GM12878 (cell line): Measurements from ENCODE around the gene MPZL1. TPM values are rescaled to one million over a fixed set of nuclear protein-coding genes. Genes with fewer than 3 reads are reported as not detected.

Source experiments
- ATAC-seq: fragments of 200-7000 bp; cut with Tn5 transposase; 3 replicates; pipeline ENCODE4 v1.9.1; 2020; ENCODE audit warnings: mild to moderate bottlenecking, moderate library complexity
- BruUV-seq: library from RNA; stranded (reverse); fragments of 400-500 nt; replicated peaks from 2 replicates; lab custom pipeline; 2021; lab: Mats Ljungman, UMichigan
- CTCF ChIA-PET: fragments of 300-600 bp; sonication (Branson Sonifier 250); formaldehyde crosslinking; extraction: SDS; loops from one replicate; lab custom pipeline; 2021; ENCODE audit warnings: inconsistent platforms; lab: Yijun Ruan, JAX
- POLR2A ChIA-PET: fragments of 350-600 bp; formaldehyde crosslinking; extraction: SDS; loops from one replicate; lab custom pipeline; 2021; ENCODE audit warnings: inconsistent platforms; lab: Charles Lee
- RAD21 ChIA-PET: fragments of 300-600 bp; sonication (Branson Sonifier 250); formaldehyde crosslinking; loops from one replicate; lab custom pipeline; 2023; ENCODE audit warnings: antibody characterized with exemption; ENCODE audit not compliant: unreplicated experiment; lab: Charles Lee
- SMC1A ChIA-PET: fragments of 300-600 bp; sonication (Branson Sonifier 250); formaldehyde crosslinking; loops from one replicate; lab custom pipeline; 2023; ENCODE audit not compliant: unreplicated experiment, uncharacterized antibody; lab: Charles Lee
- DNase-seq: peaks from one replicate; pipeline ENCODE4 v3.0.0-alpha.2; 2011; ENCODE audit warnings: low read depth, low spot score
- FAIRE-seq: peaks from 3 replicates; lab custom pipeline; 2011; peaks lifted over from hg19 to GRCh38; lab: Jason Lieb, UNC
- H2AFZ ChIP-seq: 2 replicates; pipeline ENCODE4 v1.6.0; 2011; ENCODE audit warnings: low read depth, low read length, control low read depth; ENCODE audit not compliant: control insufficient read depth
- H3K27ac ChIP-seq: 2 replicates; pipeline ENCODE4 v1.5.1; 2011; ENCODE audit warnings: control low read depth; ENCODE audit not compliant: control insufficient read depth, insufficient read depth
- H3K27me3 ChIP-seq, 2 experiments: replicated peaks in 1 of 2; 2 replicates each; pipeline versions ENCODE4 v1.6.0 to v1.6.1; 2011; ENCODE audit warnings: low read length in 1 of 2; ENCODE audit not compliant: control insufficient read depth in 2 of 2, insufficient read depth in 2 of 2
- H3K36me3 ChIP-seq, 2 experiments: 2 replicates each; pipeline ENCODE4 v1.5.1; 2011; ENCODE audit warnings: low read length in 1 of 2; ENCODE audit not compliant: control insufficient read depth in 2 of 2, insufficient read depth in 2 of 2
- H3K4me1 ChIP-seq: 2 replicates; pipeline ENCODE4 v1.6.1; 2011; ENCODE audit warnings: mild to moderate bottlenecking, low read length, moderate library complexity, mixed read lengths; ENCODE audit not compliant: control insufficient read depth, insufficient read depth
- H3K4me2 ChIP-seq: 2 replicates; pipeline ENCODE4 v1.6.0; 2011; ENCODE audit warnings: control low read depth; ENCODE audit not compliant: control insufficient read depth, insufficient read depth
- H3K4me3 ChIP-seq: fragments of 200-600 bp; sonication (generic); 2 replicates; pipeline ENCODE4 v1.5.1; 2016
- H3K79me2 ChIP-seq: 2 replicates; pipeline ENCODE4 v1.6.0; 2011; ENCODE audit warnings: low read length; ENCODE audit not compliant: control insufficient read depth, insufficient read depth
- H3K9ac ChIP-seq: 2 replicates; pipeline ENCODE4 v1.8.0; 2011; ENCODE audit warnings: low read length, control low read depth, mixed read lengths; ENCODE audit not compliant: control insufficient read depth, insufficient read depth
- H3K9me3 ChIP-seq: replicated peaks from 3 replicates; pipeline ENCODE4 v1.5.1; 2011; ENCODE audit warnings: mild to moderate bottlenecking, low read length; ENCODE audit not compliant: control insufficient read depth, insufficient read depth
- H4K20me1 ChIP-seq: 2 replicates; pipeline ENCODE4 v1.6.0; 2011; ENCODE audit not compliant: control insufficient read depth, insufficient read depth
- ATF7 ChIP-seq: fragments of 450-650 bp; IDR thresholded peaks from 2 replicates; pipeline ENCODE4 v1.6.1; 2016; ENCODE audit warnings: low read depth, mild to moderate bottlenecking
- BMI1 ChIP-seq: fragments of 450-650 bp; IDR thresholded peaks from 2 replicates; pipeline ENCODE4 v1.6.1; 2016; ENCODE audit warnings: mild to moderate bottlenecking, moderate library complexity, borderline replicate concordance
- JUNB ChIP-seq: IDR thresholded peaks from 2 replicates; pipeline ENCODE4 v1.6.1; 2016; ENCODE audit warnings: antibody characterized with exemption, mild to moderate bottlenecking
- KDM1A ChIP-seq: fragments of 200-600 bp; sonication (generic); IDR thresholded peaks from 2 replicates; pipeline ENCODE4 v1.6.1; 2016; ENCODE audit warnings: borderline replicate concordance
- KLF5 ChIP-seq: fragments of 450-650 bp; IDR thresholded peaks from 2 replicates; pipeline ENCODE4 v1.6.1; 2014; ENCODE audit warnings: mild to moderate bottlenecking; ENCODE audit not compliant: partially characterized antibody
- NFIC ChIP-seq: IDR thresholded peaks from 2 replicates; pipeline ENCODE4 v1.6.1; 2012; ENCODE audit warnings: low read depth, mild to moderate bottlenecking, inconsistent platforms, low read length, moderate library complexity
- NKRF ChIP-seq: fragments of 450-650 bp; conservative IDR thresholded peaks from 2 replicates; pipeline ENCODE4 v1.6.1; 2017; ENCODE audit warnings: mild to moderate bottlenecking, moderate library complexity
- NR2C2 ChIP-seq: IDR thresholded peaks from 2 replicates; pipeline ENCODE4 v1.6.1; 2011; ENCODE audit warnings: borderline replicate concordance, low read depth; ENCODE audit not compliant: control insufficient read depth, insufficient read length
- RAD21 ChIP-seq: IDR thresholded peaks from 2 replicates; pipeline ENCODE4 v1.6.1; 2011; ENCODE audit warnings: mild to moderate bottlenecking, low read depth, low read length, moderate library complexity; ENCODE audit not compliant: insufficient read depth
- RBBP5 ChIP-seq: fragments of 200-600 bp; sonication (generic); conservative IDR thresholded peaks from 2 replicates; pipeline ENCODE4 v1.6.1; 2016
- SREBF1 ChIP-seq: IDR thresholded peaks from 2 replicates; pipeline ENCODE4 v1.6.1; 2012; ENCODE audit warnings: mild to moderate bottlenecking, low read length
- TCF12 ChIP-seq: IDR thresholded peaks from 2 replicates; pipeline ENCODE4 v1.6.1; 2011; ENCODE audit warnings: low read depth, mild to moderate bottlenecking, low read length
- ZBTB11 ChIP-seq: fragments of 450-650 bp; formaldehyde crosslinking; IDR thresholded peaks from 2 replicates; pipeline ENCODE4 v1.5.0; 2022; ENCODE audit warnings: mild to moderate bottlenecking, missing genetic modification characterization
- WGBS: methylation state at CpG from one replicate; pipeline ENCODE4 v1.1.6; 2016; ENCODE audit warnings: low lambda C conversion rate; ENCODE audit not compliant: insufficient replicate concordance, insufficient coverage; ENCODE audit errors: missing lambda C conversion rate; 5-methylcytosine and 5-hydroxymethylcytosine counted together
- in situ Hi-C: fragments of 300-500 bp; cut with MboI; formaldehyde crosslinking; loops from 9 replicates; pipeline ENCODE4 v1.14.3; 2018; ENCODE audit warnings: mixed read lengths
- intact Hi-C: fragments of 100-400 bp; cut with micrococcal nuclease; formaldehyde crosslinking; loops from one replicate; pipeline ENCODE4 v1.14.2; 2022; ENCODE audit not compliant: unreplicated experiment
- polyA plus RNA-seq, 11 experiments: library from polyadenylated mRNA; depleted of rRNA in 4 of 11; unstranded in 6 of 11; stranded (reverse) in 5 of 11; fragments of >200 nt; fragmentation: Nextera tagmentation in 4 of 11; fragmentation: Illumina TruSeq in 1 of 11; extraction: Ambion mirVana in 4 of 11; extraction: Trizol in 1 of 11; gene quantifications; 1 replicate in 1 of 11; 2 replicates in 10 of 11; pipeline versions ENCODE4 v1.2.1 to v1.2.3, GENCODE V29; 2011 to 2016; ENCODE audit warnings: inconsistent platforms in 2 of 11, missing spikeins in 2 of 11, low read depth in 1 of 11
- total RNA-seq, 4 experiments: library from RNA; depleted of rRNA in 3 of 4; stranded (reverse); fragments of >200 nt in 3 of 4; fragmentation: Illumina TruSeq in 1 of 4; extraction: Trizol in 1 of 4; gene quantifications; 2 replicates each; pipeline versions ENCODE4 v1.2.1 to v1.2.3, GENCODE V29; 2013 to 2021

Gene MPZL1
- total and polyA plus RNA-seq, 10 of the 15 experiments (the other 5 are each of a cell fraction or from before 2014, with no cell fraction given) = 9.8 to 60.9 (median 45.9) TPM

- H3K4me3 ChIP-seq = no peak overlapping the region
- ATAC-seq = no peak
- ChIA-PET CTCF (interaction anchor here (0.8 kb wide), 1 partner anchor 261 kb away, joined by 3 read pairs; no protein-coding TSS in a partner anchor), POLR2A (no interaction called here), SMC1A (interaction anchor here (0.6 kb wide), 1 partner anchor 41 kb away, joined by 3 read pairs; no protein-coding TSS in a partner anchor), RAD21 (no interaction called here)
- H3K36me3 ChIP-seq = no peaks in the 10 kb centered on the region
- 95% methylated on average over 6 of the region's 6 CpGs for WGBS
- no peaks in the 10 kb centered on the region for H3K79me2 ChIP-seq
- TF ChIP-seq ATF7 (no peak), SREBF1 (no peak), NFIC (no peak), BMI1 (no peak), KLF5 (no peak), TCF12 (no peak)
- FAIRE-seq = no peak
- no peak overlapping the region for H2AFZ ChIP-seq
- no peak overlapping the region for H3K27ac ChIP-seq
- H3K27me3 ChIP-seq = no peaks in the 10 kb centered on the region
- no peaks in the 10 kb centered on the region for H3K4me1 ChIP-seq
- in situ Hi-C loops = no loop called here
- H3K9ac ChIP-seq = no peak overlapping the region
- no TSS peak for BruUV-seq
- DNase-seq = no peak
- intact Hi-C loops = no loop called here
- no peaks in the 10 kb centered on the region for H3K9me3 ChIP-seq
- no peaks in the 10 kb centered on the region for H4K20me1 ChIP-seq
- H3K4me2 ChIP-seq = no peak overlapping the region
These were observed 99.5 kb downstream of the MPZL1 start for GRCh38 chr1:167821356-167821685.

GRCh38 chr1:167821969-167822685 is 100.3 kb downstream of the MPZL1 start:
- Histone ChIP-seq H3K79me2 (no peaks in the 10 kb centered on the region), H3K4me3 (no peak overlapping the region), H4K20me1 (no peaks in the 10 kb centered on the region), H3K9me3 (no peaks in the 10 kb centered on the region), H3K4me1 (no peaks in the 10 kb centered on the region), H3K36me3 (no peaks in the 10 kb centered on the region), H3K9ac (no peak overlapping the region), H3K27me3 (no peaks in the 10 kb centered on the region), H3K4me2 (no peak overlapping the region), H3K27ac (no peak overlapping the region), H2AFZ (no peak overlapping the region)
- SMC1A ChIA-PET = interaction anchor here (0.6 to 0.9 kb wide), 2 partner anchors 41 to 261 kb away, joined by 3 read pairs; no protein-coding TSS in a partner anchor
- no peak for FAIRE-seq
- in situ Hi-C loops (no loop called here), intact Hi-C loops (no loop called here)
- no TSS peak for BruUV-seq
- CTCF ChIA-PET = no interaction called here
- POLR2A ChIA-PET = no interaction called here
- no peak for ATAC-seq
- 42% methylated on average over 4 of the region's 4 CpGs for WGBS
- no peak for DNase-seq
- RAD21 ChIA-PET = no interaction called here
- TF ChIP-seq JUNB (no peak), NKRF (no peak), ZBTB11 (CRISPR knock-in tag) (no peak), KDM1A (no peak), RAD21 (no peak), NFIC (no peak), NR2C2 (no peak), RBBP5 (no peak)
